HG02623 (cell line): Measurements from ENCODE around the gene NCKAP1.
A peak's percentile ranks its signal among the peaks of the same experiment; 100 is the strongest.
"Not testable (repeated sequence)": the region's sequence is repeated elsewhere in the genome, so short reads cannot be mapped to it uniquely, and the experiment has no call there.

ENCODE experiments used
- ATAC-seq: cut with Tn5 transposase; IDR thresholded peaks from one replicate; pipeline ENCODE4 v1.9.1; 2021; ENCODE audit warnings: moderate library complexity; ENCODE audit not compliant: unreplicated experiment

NCKAP1 gene

DNA sequence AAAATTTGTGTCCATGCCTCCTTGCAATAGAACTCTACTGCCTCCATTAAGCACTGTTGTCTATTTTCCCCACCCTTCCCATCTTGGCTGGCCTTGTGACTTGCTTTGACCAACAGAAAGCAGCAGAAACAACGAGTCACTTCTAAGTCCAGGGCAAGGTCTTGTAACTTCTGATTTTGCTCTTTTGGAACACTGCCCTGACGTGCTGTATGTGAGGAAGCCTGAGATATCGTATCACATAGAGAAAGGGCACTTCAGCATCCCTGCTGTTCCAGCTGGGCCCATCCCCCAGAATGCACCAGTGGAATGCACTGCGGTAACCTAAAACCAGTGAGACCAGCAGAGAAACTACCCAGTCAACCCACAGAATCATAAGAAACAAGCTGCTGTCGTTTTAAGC, 28.1 kb downstream of the NCKAP1 start:
- ATAC-seq = no peak

DNA sequence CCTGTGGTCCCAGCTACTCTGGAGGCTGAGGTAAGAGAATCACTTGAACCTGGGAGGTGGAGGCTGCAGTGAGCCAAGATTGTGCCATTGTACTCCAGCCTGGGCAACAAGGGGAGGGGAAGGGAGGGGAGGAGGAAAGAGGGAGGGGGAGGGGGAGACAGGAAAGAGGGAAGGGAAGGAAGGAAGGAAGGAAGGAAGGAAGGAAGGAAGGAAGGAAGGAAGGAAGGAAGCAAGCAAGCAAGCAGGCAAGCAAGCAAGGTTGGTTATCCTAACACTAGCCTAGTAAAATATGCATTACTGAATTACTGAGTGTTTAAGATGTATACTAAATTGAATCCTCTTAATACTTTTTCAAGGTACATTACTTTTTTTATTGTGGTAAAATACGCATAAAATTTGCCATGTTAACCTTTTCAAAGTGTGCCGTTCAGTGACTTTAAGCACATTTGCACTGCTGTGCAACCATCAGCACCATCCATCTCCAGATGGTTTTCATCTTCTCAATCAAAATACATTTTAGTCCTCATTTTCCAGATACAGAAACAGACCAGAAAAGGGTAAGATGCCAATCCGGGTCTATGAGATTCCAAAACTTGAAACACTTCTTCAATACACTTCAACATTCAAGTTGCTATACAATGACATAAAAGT, 28.9 kb downstream of the NCKAP1 start:
- no peak for ATAC-seq

DNA sequence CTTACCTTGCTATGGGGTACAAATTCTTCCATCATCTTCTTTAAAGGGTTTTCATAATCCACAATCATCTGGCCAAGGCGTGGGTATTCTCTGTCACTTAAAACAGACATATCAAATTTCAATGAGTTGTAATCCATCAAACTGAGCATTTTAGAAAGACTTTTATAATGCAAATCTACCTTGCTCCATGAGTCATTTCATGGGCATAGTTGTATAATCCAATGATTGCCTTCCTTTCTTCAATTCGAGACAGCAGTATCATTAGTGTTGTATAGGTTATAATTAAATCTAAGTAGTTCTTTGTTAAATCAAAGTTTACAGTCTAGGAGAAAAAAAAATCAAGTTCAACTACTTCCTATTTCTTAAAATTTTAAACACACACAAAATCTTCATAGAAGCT, 36.3 kb downstream of the NCKAP1 start:
- no peak for ATAC-seq

DNA sequence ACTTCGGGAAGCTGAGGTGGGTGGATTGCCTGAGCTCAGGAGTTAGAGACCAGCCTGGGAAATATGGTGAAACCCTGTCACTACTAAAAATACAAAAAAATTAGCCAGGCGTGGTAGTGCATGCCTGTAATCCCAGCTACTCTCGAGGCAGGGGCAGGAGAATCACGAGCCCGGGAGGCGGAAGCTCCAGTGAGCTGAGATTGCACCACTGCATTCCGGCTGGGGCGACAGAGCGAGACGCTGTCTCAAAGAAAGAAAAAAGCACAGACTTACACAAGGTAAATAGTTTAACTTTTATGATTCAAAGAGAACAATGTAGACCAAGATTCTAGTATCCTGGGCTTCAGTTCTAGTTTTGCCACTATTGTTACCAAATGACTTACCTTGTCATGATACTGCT, 37.4 kb downstream of the NCKAP1 start:
- no peak for ATAC-seq

DNA sequence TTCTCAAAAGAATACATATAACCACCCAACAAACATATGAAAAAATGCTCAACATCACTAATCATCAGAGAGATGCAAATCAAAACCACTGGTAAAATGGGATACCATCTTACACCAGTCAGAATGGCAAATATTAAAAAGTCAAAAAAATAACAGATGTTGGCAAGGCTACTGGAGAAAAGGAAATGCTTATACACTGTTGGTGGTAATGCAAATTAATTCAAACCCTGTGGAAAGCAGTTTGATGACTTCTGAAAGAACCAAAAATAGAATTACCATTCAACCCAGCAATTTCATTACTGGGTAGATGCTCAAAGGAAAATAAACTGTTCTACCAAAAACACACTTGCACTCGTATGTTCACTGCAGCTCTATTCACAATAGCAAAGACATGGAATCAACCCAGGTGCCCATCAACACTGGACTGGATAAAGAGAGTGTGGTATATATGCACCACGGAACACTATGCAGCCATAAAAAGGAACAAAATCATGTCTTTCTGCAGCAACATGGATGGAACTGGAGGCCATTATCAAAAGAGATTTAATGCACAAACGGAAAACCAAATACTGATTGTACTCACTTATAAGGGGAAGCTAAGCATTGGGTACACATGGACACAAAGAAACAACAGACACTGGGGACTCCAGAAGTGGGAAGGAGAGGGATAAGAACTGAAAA, 38.8 kb downstream of the NCKAP1 start:
- ATAC-seq = no peak

DNA sequence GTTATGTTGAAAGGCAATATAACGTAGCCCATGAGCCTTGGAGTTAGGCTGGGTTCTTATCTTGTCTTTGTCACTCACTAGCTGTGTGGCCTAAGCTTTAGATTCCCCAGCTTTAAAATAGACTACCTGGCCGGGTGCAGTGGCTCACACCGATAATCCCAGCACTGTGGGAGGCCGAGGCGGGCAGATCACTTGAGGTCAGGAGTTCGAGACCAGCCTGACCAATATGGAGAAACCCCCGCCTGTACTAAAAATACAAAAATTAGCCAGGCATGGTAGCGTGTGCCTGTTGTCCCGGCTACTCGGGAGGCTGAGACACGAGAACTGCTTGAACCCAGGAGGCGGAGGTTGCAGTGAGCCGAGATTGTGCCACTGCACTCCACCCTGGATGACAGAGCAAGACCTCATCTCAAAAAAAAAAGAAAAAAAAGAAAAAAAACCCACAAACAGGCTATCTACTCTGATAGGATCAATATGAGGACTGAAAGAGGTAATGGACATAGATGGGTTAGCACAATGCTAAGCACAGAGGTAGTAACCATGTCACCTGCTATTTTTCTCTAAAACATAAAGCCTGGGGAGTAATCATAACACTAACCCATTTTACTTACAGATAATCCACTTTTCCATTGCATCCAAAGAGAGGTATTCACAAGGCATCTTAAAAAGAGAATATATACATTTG, 43.9 kb downstream of the NCKAP1 start:
- no peak for ATAC-seq

DNA sequence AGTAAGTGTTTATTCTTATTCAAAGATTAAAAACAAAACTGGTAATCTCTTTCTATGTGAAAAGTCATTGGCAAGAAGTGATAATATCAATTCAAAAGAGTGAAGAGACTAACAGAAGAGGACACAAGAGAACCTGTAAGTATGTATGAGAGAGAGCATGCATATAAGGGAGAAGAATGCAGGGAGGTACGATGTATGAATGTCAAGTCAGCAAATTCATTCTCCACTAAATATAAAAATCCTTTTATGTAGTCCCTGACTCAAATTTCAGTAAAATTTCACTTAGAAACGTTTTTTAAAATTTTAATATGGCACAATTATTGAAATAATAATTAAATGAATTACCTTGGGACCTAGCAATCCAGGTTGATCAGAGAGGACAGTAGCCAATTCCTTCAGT, 55.3 kb downstream of the NCKAP1 start:
- no peak for ATAC-seq

DNA sequence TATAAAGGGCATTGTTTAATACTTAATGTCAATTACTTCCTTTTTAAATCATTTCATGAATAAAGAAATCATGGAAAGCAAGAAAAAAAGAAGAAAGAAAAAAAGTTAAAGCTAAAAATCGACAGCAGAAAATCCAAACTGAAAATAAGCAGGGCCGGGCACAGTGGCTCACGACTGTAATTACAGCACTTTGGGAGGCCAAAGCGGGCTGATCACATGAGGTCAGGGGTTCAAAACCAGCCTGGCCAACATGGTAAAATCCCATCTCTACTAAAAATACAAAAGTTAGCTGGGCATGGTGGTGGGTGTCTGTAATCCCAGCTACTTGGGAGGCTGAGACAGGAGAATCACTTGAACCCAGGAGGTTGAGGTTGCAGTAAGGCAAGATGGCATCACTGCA, 56.8 kb downstream of the NCKAP1 start:
- ATAC-seq = not testable (repeated sequence)

DNA sequence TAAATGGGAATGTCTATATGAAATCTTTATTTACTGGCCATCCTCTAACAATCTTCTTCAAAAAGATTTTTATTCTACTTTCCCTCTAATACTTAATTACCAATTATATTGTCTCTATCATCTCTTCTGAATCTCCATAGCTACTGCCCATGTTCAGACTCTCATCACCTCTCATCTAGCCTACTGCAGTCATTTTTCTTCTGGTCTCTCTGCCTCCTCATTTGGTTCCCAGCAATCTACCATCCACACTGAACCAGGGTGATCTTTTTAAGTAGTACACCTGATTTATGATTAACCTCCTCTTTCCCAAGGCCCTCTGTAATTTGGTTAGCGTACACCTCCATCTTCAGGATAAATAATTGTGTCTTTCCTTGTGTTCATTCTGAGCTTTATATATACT, 57.6 kb downstream of the NCKAP1 start:
- no peak for ATAC-seq

DNA sequence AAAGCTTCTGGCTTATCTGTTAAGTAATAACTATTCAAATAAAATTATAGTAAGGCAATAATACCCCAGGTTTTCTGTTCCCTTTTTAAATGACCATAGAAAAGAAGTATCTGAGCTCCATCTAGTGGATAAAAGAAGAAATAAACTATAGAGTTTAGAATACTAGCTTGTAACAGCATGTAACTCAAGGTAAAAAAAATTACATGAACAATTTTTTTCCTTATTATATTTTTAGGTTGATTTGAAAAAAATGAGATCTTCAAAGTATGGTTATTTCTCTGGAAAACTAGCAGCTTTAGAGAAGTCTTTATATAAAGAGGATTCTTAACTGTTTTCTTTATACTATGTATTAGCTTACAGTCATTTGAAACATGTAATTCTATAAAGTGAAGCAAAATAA, 58.1 kb downstream of the NCKAP1 start:
- peak; percentile 67 for ATAC-seq

DNA sequence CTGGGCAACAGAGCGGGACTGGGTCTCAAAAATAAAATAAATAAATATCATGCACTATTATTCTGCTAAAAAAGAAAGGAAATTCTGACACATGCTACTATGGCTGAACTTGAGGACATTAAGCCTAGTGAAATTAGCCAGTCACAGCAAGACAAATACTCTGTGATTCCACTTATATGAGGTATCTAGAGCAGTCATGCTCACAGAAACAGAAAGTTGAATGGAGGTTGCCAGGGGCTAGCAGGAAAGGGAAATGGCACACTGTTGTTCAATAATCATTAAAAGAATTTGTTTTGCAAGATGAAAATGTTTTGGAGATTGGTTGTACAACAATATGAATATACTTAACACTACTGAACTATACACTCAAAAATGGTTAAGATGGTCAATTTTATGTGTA, 60.8 kb downstream of the NCKAP1 start:
- peak; percentile 45 for ATAC-seq

DNA sequence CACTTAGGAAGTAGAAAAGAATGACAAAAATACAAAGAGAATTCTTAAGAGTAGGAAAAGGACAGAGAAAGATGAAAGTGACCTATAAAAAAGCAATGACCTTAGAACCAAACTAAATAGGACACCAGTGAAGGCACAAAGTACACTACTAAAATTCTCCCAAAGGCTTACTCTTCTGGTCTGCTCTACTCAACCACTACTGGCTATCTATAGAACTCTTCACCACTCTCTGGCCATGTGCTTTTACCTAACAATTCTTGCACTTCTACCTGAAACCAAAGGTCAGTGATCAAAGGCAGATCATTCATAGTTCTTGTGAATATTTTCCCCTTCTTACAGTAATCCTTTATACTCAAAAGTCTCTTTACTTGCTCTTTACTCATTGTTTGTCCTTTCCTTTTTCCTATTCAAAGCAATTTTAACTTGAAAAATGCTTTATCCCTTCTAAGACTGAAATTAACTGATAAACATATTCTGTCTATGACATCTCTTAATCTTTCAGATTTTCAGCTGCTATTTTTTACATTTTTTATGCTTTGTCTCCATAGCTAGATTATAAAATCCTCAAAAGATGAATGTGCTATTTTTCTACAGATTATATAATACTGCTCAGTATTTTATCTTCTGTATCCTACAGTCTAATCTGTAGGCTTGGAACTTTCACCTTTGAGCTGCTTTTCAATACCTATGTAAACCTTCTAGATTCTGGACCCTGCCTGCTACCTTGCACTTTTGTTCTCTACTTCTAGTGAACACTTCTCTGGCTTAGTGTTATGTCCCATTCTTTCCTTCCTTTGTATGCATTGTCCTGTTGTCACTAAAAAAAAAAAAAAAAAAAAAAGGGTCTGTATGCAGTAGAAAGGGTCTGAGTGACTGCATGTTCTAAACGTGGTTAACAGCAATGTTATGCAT, 64.6 kb downstream of the NCKAP1 start:
- no peak for ATAC-seq

DNA sequence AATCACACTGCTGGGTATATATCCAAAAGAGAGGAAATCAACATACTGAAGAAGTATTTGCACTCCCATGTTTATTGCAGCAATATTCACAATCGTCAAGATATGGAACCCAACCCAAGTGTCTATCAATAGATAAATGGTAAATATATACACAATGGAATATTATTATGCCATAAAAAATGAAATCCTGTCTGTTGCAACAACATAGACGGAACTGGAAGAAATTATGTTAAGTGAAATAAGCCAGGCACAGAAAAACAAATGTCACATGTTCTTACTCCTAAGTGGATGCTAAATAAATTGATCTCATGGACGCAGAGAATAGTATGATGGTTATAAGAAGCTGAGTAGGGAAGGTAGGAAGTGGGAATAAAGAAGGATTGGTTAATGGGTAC, 65.7 kb downstream of the NCKAP1 start:
- no peak for ATAC-seq

DNA sequence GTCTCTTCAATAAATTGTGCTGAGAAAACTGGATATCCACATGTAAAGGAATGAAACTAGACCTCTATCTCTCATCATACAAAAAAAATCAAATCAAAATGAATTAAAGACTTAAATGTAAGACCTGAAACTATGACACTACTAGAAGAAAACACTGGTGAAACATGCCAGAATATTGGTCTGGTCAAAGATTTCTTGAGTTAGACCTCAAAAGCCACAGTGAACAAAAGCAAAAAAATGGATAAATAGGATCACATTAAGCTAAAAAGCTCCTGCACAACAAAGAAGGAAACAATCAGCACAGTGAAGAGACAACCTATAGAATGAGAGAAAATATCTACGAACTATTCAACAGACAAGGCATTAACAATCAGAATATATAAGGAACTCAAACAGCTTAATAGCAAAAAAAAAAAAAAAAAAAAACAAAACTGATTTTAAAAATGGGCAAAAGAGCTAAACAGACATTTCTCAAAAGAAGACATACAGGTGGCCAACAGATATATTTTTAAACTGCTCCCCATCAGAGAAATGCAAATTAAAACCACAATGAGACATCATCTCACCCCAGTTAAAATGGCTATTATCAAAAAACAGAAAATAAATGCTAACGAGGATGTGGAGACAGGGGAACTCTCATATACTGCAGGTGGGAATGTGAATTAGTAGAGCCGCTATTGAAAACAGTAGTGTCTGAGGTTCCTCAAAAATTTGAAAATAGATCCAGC, 66.3 kb downstream of the NCKAP1 start:
- peak; percentile 56 for ATAC-seq

DNA sequence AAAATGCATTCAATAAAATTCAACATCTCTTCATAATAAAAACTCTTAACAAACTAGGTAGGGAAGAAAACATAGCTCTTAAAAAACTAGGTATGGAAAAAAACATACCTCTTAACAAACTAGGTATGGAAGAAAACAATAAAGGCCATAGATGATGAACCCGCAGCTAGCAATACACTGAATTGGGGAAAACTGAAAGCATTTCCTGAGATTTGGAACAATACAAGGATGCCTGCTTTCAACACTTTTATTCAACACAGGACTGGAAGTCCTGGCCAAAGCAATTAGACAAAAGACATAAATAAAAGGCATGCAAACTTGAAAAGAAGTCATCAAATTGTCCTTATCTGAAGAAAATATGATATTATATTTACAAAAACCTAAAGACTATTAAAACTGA, 67.8 kb downstream of the NCKAP1 start:
- ATAC-seq = no peak

DNA sequence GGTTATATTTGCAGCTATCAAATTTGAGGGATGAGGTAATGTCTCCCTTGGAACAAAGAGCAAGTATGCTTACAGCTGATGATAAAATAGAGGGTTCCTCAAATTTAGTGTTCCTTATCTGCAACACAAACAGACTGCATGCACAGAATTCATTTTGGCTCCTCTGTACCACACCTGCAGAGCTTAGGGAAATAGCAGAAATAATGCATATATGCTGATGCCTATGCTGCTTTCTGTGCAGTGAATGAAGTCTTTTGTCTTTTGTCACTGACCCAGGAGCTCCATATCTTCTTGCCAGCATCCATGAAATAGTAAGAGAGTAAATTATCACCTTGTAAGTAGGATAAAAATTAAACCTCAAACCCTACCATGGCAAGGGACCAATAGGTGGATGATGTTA, 69.8 kb downstream of the NCKAP1 start:
- ATAC-seq = no peak

DNA sequence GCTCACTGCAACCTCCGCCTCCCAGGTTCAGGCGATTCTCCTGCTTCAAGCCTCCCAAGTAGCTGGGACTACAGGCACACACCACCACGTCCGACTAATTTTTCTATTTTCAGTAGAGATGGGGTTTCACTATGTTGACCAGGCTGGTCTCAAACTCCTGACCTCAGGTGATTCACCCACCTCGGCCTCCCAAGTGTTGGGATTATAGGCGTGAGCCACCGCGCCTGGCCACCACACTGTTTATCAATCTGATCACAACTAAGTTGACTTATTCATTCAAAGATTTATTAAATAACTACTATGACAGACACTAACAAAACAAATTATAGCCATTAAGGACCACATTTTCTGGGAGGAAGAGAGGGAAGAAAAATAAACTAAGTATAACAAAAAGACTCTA, 71.9 kb downstream of the NCKAP1 start:
- ATAC-seq = not testable (repeated sequence)

DNA sequence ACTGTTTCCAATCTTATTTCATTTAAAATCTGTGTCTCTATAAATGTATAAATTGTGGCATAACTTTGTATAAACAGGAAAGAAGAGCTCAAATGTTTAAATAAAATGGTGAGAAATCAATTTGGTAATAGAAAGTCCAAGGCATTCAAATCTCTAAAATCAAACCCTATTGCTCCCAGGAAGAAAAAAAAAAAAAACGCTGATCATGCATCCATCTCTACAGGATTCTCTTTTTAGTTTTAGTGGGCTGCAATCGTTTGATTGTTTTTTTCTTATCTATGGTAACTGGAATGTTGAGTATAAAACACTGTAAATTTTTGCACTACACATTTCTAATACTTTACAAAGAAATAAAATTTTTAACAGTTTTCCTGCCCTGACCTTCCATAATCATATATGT, 75.6 kb downstream of the NCKAP1 start:
- no peak for ATAC-seq

DNA sequence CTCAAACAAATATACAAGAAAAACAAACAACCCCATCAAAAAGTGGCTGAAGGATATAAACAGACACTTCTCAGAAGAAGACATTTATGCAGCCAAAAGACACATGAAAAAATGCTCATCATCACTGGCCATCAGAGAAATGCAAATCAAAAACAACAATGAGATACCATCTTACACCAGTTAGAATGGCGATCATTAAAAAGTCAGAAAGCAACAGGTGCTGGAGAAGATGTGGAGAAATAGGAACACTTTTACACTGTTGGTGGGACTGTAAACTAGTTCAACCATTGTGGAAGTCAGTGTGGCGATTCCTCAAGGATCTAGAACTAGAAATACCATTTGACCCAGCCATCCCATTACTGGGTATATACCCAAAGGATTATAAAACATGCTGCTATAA, 77.4 kb downstream of the NCKAP1 start:
- ATAC-seq = not testable (repeated sequence)

DNA sequence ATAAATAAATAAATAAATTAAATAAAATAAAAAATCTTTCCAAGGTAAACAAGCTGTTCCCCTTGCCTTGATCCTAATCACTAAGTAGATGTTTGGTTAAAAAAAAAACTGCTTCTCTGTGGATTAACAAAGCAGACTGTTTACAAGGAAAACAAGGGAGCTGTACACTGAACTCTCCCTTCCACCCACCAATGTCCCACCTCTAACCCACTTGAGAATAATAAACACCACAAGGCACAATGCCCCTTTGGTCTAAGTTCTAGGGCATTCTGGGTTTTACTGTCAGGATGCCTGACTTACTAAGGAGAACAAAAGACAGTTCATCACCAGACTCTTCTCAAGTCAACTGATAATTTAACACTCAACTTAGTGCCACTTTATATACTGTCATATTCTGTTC, 83.5 kb downstream of the NCKAP1 start:
- ATAC-seq = no peak
